HG02610 (cell line): Measurements from ENCODE around the gene EMC10.

ENCODE experiments used
- ATAC-seq: cut with Tn5 transposase; IDR thresholded peaks from one replicate; pipeline ENCODE4 v1.9.1; 2021; ENCODE audit warnings: mild to moderate bottlenecking, moderate library complexity; ENCODE audit not compliant: unreplicated experiment

Gene EMC10

GRCh38 chr19:50537769-50538230 is 61.5 kb downstream of the EMC10 start:
- no peak for ATAC-seq
